Stimulated activated CD4-positive, alpha-beta T cell treated with anti-CD3 and anti-CD28 coated beads, Interleukin-1b, Interleukin-23, amount 100 ng/mL, for 4 hours (primary cell): ENCODE results near the gene AGER.
"Not testable (repeated sequence)": the region's sequence is repeated elsewhere in the genome, so short reads cannot be mapped to it uniquely, and the experiment has no call there.

Source experiments
- DNase-seq, 2 donors: peaks; one replicate each; pipeline ENCODE4 v3.0.0-alpha.2; 2020; ENCODE audit warnings: low read depth in 2 of 2

The AGER gene

GRCh38 chr6:32184084-32184640, at the start of gene AGER:
Gene AGER (minus strand): TSS chr6:32184253. CDS start chr6:32184222, 31 bp downstream.
- no peak for DNase-seq

DNA sequence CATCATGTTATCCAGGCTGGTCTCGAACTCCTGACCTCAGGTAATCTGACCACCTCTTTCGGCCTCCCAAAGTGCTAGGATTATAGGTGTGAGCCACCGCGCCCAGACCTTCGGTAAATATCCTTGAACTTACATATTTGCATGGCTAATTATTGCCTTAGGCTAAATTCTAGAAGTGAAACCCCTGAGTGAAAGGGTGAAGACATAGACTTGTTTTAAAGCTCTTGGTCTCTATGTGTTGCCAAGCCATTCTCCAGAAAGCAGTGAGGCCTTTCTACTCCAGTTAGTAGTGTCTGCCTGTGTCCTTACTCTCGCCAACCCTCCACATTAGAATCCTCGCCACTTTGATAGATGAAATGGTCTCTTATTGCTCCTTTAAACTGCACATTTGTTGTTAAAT, 42.4 kb upstream of the AGER start:
- DNase-seq, result no peak

DNA sequence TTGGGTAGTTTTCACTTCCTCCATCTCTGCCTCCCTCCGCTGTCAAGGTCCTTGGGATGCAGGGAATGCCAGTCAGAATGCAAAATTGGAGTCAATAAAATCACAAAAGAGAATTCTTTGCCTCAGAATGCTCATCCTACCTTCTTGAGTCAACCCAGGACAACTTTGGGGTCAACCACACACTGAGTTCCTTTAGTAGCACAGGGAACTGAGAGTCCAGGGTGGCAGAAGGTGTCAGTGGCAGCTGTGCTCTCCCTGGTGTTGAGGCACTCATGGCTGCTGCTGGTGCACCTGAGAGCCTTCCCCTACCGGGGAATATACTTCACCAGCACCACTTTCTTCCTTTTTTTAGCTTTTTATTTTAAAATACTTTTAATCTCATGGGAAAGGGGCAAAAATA, 40.6 kb upstream of the AGER start:
- no peak for DNase-seq

- DNase-seq, result no peak
Observed at GRCh38 chr6:32223258-32224235, 39.5 kb upstream of the AGER start, which contains the start of gene NOTCH4. Gene NOTCH4 (minus strand): TSS chr6:32224067. CDS start chr6:32223928, 139 bp downstream.

GRCh38 chr6:32222333-32223230, 38.5 kb upstream of the AGER start:
- DNase-seq, result no peak

GRCh38 chr6:32220021-32220420, 36.0 kb upstream of the AGER start:
- DNase-seq, result no peak

GRCh38 chr6:32218167-32218566, 34.1 kb upstream of the AGER start:
- no peak for DNase-seq

GRCh38 chr6:32216998-32217397, 32.9 kb upstream of the AGER start:
- no peak for DNase-seq

- DNase-seq, result no peak
Observed at GRCh38 chr6:32216285-32216684, 32.2 kb upstream of the AGER start.

GRCh38 chr6:32215617-32216016, 31.6 kb upstream of the AGER start:
- no peak for DNase-seq

- no peak for DNase-seq
Observed at GRCh38 chr6:32214126-32214525, 30.1 kb upstream of the AGER start.

DNA sequence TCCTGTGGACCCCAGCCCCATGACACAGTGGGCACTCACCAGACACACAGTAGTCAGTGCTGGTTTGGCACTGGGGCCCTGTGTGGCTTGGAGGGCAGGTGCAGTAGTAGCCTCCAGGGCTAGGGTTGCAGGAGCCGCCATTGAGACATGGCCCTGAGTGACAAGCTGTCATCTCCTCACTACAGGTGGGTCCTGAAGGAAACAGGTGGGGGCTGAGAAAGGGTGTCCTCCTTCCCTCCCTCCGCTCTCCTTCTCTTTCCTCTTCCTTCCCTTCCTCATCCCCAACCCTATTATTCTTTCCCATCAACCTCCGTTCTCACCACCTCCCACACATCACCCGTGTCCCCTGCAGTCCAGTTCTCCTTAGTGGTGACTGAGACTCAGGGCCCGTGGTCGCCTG, 29.6 kb upstream of the AGER start:
- no peak for DNase-seq

DNA sequence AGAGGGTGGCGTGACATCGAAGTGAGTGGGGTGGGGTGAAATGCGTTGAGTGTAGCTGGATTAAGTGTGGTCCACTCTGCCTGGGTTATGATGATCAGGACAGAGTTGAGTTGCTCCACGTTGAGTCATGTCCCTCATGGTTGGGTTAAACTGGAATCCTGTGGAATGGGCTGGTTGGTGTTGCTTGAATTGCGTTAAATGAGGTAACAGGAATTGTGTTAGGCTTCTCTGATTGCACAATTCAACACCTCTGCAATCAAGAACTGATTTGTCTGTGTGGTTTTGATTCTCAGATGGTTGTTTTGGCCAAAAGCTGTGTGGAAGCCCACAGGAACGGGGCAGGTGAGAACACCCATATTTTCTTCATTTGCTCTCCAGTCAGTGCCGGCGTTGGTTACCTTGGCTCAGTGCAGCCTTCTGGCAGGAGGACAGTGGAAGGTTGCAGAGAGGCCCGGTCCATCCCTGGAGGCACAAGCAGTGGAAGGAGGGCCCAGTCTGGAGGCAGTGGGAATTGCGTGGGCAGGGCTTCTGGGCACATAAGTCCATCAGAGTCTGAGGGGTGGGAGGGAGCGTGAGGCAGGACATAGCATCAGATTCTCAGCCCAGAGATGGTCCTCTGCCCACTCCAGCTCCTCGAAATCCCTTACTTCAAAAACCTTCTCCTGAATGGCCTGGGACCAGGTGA, 28.2 kb upstream of the AGER start:
- no peak for DNase-seq

- not testable (repeated sequence) for DNase-seq
Observed at GRCh38 chr6:32211432-32211831, 27.4 kb upstream of the AGER start.

GRCh38 chr6:32210191-32210601, 26.1 kb upstream of the AGER start:
- DNase-seq, result no peak

DNA sequence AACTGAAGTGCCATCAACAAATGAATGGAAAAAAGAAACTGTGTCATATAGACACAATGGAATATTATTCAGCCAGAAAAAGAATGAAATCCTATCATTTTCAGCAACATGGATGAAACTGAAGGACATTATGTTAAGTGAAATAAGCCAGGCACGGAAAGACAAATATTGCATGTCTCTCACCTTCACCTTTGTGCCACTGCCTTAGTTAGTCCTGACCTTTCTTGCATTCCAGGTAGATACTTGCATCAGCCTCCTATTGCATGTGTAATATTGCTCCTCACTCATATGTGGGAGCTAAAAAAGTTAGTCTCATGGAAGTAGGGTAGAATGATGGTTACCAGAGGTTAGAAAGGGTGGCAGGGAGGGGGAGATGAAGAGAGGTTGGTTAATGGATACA, 24.9 kb upstream of the AGER start:
- no peak for DNase-seq

DNA sequence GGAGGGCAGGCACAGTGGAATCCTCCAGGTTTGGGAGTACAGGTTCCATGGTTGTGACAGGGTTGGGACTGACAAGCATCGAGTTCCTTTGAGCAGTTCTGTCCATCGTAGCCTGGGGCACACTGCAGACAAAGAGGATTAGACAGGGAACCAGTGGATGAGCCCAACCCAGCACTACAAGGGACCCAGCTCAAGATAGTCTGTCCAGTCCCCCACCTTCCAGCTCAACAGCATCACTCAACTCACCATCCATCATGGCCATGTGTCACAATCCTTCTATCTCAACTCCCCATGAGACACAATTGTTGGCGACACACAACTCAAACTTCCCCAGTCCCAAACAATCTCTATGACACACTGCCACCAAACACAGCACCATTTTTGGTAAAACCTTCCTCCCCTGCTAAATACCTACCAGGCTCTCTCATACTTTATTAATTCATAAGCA, 20.2 kb upstream of the AGER start:
- no peak for DNase-seq

DNA sequence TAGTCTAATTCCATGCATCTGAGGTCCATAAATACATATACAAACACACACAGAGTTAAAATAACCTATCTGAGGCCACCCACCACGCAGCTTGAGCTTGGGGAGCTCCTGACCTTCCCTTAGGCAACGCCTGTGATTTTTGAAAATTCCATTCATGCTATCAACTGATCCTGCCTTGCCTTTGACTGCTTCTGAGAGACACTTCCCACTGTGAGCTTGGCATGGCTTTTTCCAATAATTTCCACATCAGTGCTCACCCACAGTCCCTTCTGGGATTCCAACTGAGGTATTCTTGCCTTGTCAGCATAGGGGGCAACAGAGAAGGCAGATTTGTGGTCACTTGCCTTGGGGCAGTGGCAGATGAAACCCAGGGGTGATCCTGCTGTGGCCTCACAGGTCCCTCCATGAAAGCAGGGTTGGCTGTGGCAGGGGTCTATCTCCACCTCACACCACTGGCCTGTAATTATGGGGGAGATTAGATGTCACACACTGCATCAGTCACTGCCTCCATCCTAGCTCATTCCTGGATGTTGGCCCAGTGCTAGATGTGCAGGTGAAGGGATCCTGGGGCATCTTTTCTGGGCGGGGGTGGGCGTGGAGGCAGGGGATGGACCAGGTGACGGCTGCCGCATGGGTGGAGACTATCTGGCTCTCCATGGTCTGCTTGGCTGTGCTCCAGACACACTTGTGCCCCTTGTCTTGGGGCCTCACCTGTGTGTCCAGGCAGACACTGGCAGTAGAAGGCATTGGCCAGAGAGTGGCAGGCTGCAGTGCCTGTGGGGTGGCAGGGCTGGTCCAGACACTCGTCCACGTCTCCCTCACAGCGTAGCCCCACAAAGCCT, 19.6 kb upstream of the AGER start:
- DNase-seq, result no peak

GRCh38 chr6:32202186-32202585, 18.1 kb upstream of the AGER start:
- DNase-seq, result no peak

DNA sequence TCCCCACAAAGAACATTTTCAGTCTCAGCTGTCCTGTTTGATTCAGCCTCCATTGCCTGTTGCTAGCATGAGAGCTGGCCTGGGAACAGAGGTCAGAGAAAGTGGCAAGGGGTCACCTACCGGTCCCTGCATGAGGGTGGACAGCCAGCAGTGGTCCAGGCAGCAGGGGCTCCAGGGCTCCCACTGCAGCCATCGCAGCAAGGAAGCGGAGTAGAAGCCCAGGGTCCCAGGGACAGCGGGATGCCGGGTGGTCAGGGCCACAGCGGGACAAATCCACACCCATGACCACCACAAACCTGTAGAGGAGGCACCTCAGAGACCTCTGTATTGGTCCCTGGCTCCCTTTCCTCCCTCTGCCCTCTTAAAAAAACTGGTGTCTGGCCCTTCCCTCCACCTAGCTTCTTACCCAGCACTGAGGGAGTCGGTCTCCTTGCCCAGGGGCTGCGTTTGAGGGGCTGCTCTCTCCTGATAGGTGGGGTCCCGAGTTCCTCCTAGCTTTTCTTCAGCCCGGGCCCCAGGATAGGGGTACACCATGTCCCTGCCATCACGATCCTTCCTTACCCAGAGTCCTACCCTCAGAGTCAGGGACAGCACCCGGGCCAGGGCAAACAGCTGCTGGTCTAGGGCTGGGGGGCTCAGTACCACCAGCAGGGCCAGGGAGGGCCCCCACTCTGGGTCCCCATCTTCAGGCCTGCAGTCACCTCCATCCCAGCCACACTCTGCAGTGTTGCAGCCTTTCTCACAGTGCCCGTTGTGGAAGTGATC, 16.8 kb upstream of the AGER start:
- no peak for DNase-seq
